Measurements from ENCODE around the gene FOXO1.
A peak's percentile ranks its signal among the peaks of the same experiment; 100 is the strongest.

FOXO1 gene

DNA sequence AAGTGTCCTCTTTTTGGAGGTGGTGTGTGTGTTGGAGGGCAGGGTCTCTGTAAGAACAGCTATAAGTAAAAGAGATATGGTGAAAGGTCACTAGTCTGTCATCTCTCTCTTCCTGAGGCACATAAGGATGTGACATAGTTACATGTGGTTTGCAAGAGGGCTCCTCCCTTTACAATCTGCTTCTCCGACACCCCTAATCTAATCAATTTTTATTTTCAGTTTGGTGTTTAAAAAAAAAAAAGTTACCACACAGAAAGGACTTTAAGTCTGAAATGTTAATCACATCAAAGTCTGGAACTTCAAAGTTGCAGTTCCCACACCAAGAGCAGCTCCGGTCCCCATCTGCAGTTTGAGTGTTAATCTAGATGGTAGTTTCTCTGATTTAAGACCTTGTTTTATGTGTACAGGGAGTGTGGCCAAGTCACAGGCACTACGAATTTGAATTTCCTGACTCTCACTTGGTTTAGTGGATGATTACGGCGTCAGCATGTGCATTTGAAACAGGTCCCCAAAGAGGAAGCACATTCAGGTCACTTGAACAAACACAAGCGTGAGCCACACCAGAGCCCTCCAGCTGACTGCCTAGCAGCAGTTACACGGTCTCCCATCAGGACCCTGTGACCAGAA lies 53.1 kb downstream of the FOXO1 start:
- no peaks in the 10 kb centered on the region for H4K20me1 ChIP-seq (ENCODE audit: insufficient read depth, low read length)
- peaks cover 57% of the 10 kb centered on the region for H3K36me3 ChIP-seq (ENCODE audit: insufficient read depth, low read length)
- H3F3A ChIP-seq (ENCODE audit: insufficient read depth, low read length): no peaks in the 10 kb centered on the region
- peaks cover 77% of the 10 kb centered on the region for H3K4me1 ChIP-seq (ENCODE audit: insufficient read depth, low read length, severe bottlenecking)
- H3K9ac ChIP-seq (ENCODE audit: low read length): peak overlapping the region; percentile 47; the same call in 1 of the 2 replicates
- TF ChIP-seq, protein P1, sequence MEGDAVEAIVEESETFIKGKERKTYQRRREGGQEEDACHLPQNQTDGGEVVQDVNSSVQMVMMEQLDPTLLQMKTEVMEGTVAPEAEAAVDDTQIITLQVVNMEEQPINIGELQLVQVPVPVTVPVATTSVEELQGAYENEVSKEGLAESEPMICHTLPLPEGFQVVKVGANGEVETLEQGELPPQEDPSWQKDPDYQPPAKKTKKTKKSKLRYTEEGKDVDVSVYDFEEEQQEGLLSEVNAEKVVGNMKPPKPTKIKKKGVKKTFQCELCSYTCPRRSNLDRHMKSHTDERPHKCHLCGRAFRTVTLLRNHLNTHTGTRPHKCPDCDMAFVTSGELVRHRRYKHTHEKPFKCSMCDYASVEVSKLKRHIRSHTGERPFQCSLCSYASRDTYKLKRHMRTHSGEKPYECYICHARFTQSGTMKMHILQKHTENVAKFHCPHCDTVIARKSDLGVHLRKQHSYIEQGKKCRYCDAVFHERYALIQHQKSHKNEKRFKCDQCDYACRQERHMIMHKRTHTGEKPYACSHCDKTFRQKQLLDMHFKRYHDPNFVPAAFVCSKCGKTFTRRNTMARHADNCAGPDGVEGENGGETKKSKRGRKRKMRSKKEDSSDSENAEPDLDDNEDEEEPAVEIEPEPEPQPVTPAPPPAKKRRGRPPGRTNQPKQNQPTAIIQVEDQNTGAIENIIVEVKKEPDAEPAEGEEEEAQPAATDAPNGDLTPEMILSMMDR (IDR thresholded peaks at IDR 0.05; ENCODE audit: low read length): no peak
- no peak for TF ChIP-seq EZH2 (IDR thresholded peaks at IDR 0.05; ENCODE audit: borderline replicate concordance, low read length)
- H2AFZ ChIP-seq (ENCODE audit: low read length): no peak overlapping the region
- H3K4me2 ChIP-seq (ENCODE audit: low read length): peak overlapping the region; percentile 61
- H3K9me3 ChIP-seq (ENCODE audit: low read length): no peaks in the 10 kb centered on the region; the same call in 1 of the 2 replicates
- H3K27ac ChIP-seq (ENCODE audit: low read depth, low read length, poor library complexity, severe bottlenecking): peak overlapping the region; percentile 84
- H3K79me2 ChIP-seq (ENCODE audit: insufficient read depth, low read length): peaks cover 98% of the 10 kb centered on the region
- no peaks in the 10 kb centered on the region for H3K27me3 ChIP-seq (ENCODE audit: insufficient read depth, low read length)
- H3K9me2 ChIP-seq (ENCODE audit: low read depth, low read length): no peaks in the 10 kb centered on the region
- peak overlapping the region; percentile 34 for H3K4me3 ChIP-seq (ENCODE audit: low read depth, low read length, poor library complexity, severe bottlenecking)

DNA sequence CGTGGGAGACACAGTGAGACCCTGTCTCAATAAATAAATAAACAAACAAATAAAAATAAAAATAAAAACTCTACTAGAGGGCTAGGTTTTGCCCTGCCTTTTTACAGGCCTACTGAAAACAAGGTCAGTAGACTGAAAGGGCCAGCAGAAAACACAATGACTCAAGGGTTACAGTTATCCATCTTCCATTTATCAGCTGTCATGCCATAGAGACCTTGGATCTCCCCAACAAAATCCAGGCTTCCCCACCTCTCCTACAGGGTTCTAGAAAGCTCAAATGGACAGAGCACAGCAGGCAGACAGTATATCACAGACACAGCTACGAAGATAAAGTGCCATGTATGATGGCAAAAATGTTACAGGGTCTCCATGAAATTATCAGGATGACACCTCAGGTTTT lies 54.4 kb downstream of the FOXO1 start:
- peaks cover 53% of the 10 kb centered on the region for H3K36me3 ChIP-seq (ENCODE audit: insufficient read depth, low read length)
- H3K4me1 ChIP-seq (ENCODE audit: insufficient read depth, low read length, severe bottlenecking): peaks cover 76% of the 10 kb centered on the region
- H3F3A ChIP-seq (ENCODE audit: insufficient read depth, low read length): no peaks in the 10 kb centered on the region
- no peak for TF ChIP-seq EZH2 (IDR thresholded peaks at IDR 0.05; ENCODE audit: borderline replicate concordance, low read length)
- TF ChIP-seq, protein P1 (IDR thresholded peaks at IDR 0.05; ENCODE audit: low read length): no peak
- no peak overlapping the region for H3K4me2 ChIP-seq (ENCODE audit: low read length)
- H2AFZ ChIP-seq (ENCODE audit: low read length): no peak overlapping the region
- H3K27ac ChIP-seq (ENCODE audit: low read depth, low read length, poor library complexity, severe bottlenecking): peak overlapping the region; percentile 30
- H3K9ac ChIP-seq (ENCODE audit: low read length): no peak overlapping the region
- H3K4me3 ChIP-seq (ENCODE audit: low read depth, low read length, poor library complexity, severe bottlenecking): no peak overlapping the region
- no peaks in the 10 kb centered on the region for H3K27me3 ChIP-seq (ENCODE audit: insufficient read depth, low read length)
- H3K9me2 ChIP-seq (ENCODE audit: low read depth, low read length): no peaks in the 10 kb centered on the region
- H4K20me1 ChIP-seq (ENCODE audit: insufficient read depth, low read length): no peaks in the 10 kb centered on the region
- H3K79me2 ChIP-seq (ENCODE audit: insufficient read depth, low read length): peaks cover 96% of the 10 kb centered on the region
- no peaks in the 10 kb centered on the region; the same call in 1 of the 2 replicates for H3K9me3 ChIP-seq (ENCODE audit: low read length)

DNA sequence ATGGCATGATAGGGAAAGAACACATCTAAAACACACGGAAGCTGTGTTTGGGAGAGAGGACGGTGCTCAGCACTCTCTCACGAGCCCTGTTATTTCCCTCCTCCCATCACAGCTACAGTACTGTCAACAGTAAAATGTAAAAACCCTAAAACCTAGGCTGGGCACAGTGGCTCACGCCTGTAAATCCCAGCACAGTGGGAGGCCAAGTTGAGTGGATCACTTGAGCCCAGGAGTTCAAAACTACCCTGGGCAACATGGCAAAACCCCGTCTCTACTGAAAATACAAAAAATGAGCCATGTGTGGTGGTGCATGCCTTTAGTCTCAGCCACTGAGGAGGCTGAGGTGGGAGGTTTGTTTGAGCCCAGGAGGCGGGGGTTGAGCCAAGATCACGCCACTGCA lies 54.8 kb downstream of the FOXO1 start:
- peak overlapping the region; percentile 30 for H3K27ac ChIP-seq (ENCODE audit: low read depth, low read length, poor library complexity, severe bottlenecking)

More for the DNA sequence above, 54.8 kb downstream of the FOXO1 start:
- Histone ChIP-seq H3K4me2 (ENCODE audit: low read length) (no peak overlapping the region), H3K36me3 (ENCODE audit: insufficient read depth, low read length) (peaks cover 53% of the 10 kb centered on the region), H3K9me2 (ENCODE audit: low read depth, low read length) (no peaks in the 10 kb centered on the region), H2AFZ (ENCODE audit: low read length) (no peak overlapping the region), H3K9ac (ENCODE audit: low read length) (no peak overlapping the region), H3K4me3 (ENCODE audit: low read depth, low read length, poor library complexity, severe bottlenecking) (no peak overlapping the region), H3K79me2 (ENCODE audit: insufficient read depth, low read length) (peaks cover 96% of the 10 kb centered on the region), H3K9me3 (ENCODE audit: low read length) (no peaks in the 10 kb centered on the region; the same call in 1 of the 2 replicates), H3F3A (ENCODE audit: insufficient read depth, low read length) (no peaks in the 10 kb centered on the region), H3K27me3 (ENCODE audit: insufficient read depth, low read length) (no peaks in the 10 kb centered on the region), H3K4me1 (ENCODE audit: insufficient read depth, low read length, severe bottlenecking) (peaks cover 76% of the 10 kb centered on the region), H4K20me1 (ENCODE audit: insufficient read depth, low read length) (no peaks in the 10 kb centered on the region)
- TF ChIP-seq, protein P1 (IDR thresholded peaks at IDR 0.05; ENCODE audit: low read length): no peak
- no peak for TF ChIP-seq EZH2 (IDR thresholded peaks at IDR 0.05; ENCODE audit: borderline replicate concordance, low read length)
